CD4-positive, alpha-beta T cell treated with Interleukin-17A for 4 hours (primary cell): ENCODE data around the gene UNC13C.
"Not testable (repeated sequence)": the region's sequence is repeated elsewhere in the genome, so short reads cannot be mapped to it uniquely, and the experiment has no call there.

Source experiments
- DNase-seq: peaks from one replicate; pipeline ENCODE4 v3.0.0-alpha.2; 2020; ENCODE audit warnings: mixed read lengths

UNC13C gene

GRCh38 chr15:53978253-53978906 lies at the start of gene UNC13C:
Gene UNC13C, plus strand, starts transcription at chr15:53978441. Its CDS starts 34,463 bp downstream, at chr15:54012904.
- no peak for DNase-seq

DNA sequence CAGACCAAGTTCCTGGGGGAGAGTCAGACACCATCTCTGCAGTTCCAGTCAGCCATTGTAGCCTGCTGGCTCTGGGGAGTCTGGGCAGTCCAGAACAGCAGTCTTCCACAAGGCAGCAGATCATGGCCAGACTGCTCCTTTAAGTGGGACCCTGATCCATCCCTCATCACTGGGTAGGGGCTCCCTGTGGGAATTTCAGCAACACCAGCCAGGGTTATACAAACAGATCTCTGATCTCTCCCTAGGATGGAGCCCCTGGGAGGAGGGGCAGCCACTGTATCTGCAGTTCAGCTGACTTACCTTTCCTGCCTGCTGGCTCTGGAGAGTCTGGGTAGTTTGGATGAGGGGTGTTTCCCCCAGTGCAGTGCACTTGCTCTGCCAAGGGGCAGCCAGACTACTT lies 42.1 kb upstream of the UNC13C start:
- DNase-seq: no peak

GRCh38 chr15:53937632-53938031 lies 40.6 kb upstream of the UNC13C start:
- not testable (repeated sequence) for DNase-seq

GRCh38 chr15:53950572-53950971 lies 27.7 kb upstream of the UNC13C start:
- DNase-seq: no peak

DNA sequence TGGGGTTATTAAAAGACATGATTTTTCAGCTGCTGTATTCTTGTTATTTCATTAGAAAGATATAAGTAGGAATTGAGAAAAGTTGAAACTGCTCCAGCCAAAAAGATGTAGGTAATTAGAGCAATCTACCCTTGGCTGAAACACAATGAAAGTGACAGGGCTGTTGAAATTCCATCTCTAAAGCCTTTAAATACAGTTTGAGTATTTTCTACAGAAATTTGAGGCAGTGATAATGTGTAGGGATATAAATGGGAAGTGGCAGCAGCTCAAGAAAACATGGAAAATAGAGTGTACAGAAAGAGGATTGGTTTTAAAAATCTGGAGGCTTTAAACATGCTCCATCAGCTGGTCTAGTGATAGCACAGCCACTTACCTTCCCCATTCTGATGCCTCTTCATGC lies 22.8 kb upstream of the UNC13C start:
- no peak for DNase-seq

GRCh38 chr15:53962646-53963561 lies 15.3 kb upstream of the UNC13C start:
- DNase-seq: no peak

- no peak for DNase-seq
Measured at GRCh38 chr15:53963801-53964200, 14.4 kb upstream of the UNC13C start.

- DNase-seq: no peak
Measured at GRCh38 chr15:53974121-53974520, 4.1 kb upstream of the UNC13C start.

DNA sequence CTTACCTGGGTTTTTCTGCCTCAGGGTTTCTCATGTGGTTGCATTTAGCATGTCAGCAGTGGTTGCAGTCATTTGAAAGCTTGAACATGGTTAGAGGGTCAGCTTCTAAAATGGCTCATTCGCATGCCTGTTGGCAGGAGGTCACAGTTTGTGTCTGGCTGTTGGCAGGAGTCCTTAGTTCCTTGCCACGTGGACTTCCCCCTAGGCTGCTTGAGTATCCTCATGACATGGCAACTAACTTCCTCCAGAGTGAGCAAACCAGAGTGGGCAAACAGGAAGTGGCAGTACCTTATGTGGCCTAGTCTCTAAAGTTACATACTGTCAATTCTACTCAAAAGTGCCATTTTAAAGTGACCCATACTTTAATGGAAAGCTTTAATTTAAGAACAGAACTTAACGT lies 3.4 kb upstream of the UNC13C start:
- DNase-seq: no peak

DNA sequence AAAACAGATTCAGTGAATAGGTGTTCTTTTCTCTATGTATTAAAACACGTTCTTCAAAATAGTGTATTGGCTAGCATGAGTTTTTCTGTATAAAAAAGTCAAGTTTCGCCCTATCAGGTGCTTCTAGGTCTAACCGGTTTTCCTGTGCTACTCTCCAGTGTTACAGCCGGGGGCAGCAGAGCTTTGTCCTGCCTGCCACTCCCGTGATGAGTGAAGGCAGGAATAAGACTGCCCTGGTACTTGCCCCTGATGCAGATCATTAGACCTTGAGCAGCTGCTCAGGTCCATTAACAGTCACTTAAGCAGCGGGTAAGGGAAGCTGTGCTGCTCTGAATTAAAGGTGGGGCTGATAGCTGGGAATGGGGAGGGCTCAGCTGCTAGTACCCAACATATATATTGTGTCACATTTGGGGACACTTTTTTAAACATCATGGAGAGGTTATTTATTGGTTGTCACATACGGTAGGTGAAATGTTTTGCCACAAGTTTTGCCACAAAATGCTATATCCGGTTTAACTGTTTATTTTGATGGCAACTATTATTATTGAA lies 1.3 kb upstream of the UNC13C start:
- DNase-seq: no peak

DNA sequence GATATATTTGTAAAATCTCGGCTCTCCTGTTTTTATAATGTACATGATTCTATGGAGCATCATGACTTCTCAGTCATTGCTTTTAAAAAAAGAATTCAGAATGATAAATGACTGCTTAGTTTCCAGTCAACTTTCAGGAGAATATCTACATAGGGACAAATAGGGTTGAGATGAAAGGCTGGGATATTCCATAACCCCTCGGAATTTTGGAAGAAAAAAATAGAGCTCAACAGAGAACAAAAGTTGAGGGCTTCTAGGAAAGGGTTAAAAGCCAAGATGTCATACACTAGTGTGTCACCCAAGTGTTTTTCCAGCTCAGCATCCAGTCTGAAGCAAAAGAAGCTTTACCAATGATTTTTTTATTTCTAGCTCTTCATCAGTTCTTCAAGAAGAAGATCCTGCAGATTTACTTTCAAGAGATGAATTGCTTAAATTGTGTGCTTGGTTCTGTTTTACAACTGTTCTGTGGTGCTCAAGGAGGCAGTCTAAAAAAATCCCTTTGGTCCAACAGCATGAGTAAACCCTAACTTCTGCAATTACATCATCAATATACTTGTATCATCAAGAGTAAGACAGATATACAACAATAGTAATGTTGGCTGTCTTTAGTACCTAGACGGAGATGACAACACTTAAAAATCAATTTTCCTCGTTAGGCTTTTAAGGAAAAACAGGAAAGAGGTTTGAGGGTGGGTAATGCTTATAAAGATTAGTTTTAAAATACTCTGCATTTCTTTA lies 979 bp downstream of the UNC13C start:
- no peak for DNase-seq

- no peak for DNase-seq
Measured at GRCh38 chr15:53980021-53980420, 1.8 kb downstream of the UNC13C start.

GRCh38 chr15:53982071-53982680 lies 3.9 kb downstream of the UNC13C start:
- DNase-seq: no peak

- DNase-seq: no peak
Measured at GRCh38 chr15:53982876-53983275, 4.6 kb downstream of the UNC13C start.

GRCh38 chr15:53984221-53984620 lies 6.0 kb downstream of the UNC13C start:
- no peak for DNase-seq

DNA sequence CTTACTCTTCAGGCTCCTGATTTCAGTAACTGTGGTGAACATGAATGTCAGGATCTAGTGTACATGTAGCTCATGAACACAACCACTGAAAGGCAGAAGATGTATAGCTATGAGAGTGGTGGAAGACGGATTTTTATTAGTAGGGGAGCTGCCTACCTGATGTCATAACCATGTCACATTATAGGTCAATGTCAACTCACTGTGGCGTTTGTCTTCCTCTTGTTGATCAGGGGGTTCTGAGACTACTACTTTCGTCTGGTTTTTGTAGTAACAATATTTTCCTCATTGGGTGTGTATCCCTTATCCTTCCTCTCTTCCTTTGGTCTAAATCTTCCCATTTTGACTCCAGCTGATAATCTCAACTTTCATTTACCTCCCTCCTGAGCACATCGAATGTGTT lies 7.3 kb downstream of the UNC13C start:
- no peak for DNase-seq

- DNase-seq: no peak
Measured at GRCh38 chr15:53987480-53987879, 9.2 kb downstream of the UNC13C start.

DNA sequence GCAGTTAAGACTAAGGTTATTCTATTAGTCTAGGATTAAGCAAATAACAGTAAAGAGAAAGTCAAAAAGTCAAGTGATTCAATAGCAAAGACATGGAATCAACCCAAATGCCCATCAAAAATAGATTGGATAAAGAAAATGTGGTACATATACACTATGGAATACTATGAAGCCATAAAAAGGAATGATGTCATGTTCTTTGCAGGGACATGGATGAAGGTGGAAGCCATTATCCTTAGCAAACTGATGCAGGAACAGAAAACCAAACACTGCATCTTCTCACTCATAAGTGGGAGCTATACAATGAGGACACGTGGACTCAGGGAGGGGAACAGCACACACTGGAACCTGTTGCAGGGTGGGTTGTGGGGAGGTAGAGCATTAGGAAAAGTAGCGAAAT lies 29.0 kb downstream of the UNC13C start:
- no peak for DNase-seq

- no peak for DNase-seq
Measured at GRCh38 chr15:54011656-54012055, 33.4 kb downstream of the UNC13C start.

DNA sequence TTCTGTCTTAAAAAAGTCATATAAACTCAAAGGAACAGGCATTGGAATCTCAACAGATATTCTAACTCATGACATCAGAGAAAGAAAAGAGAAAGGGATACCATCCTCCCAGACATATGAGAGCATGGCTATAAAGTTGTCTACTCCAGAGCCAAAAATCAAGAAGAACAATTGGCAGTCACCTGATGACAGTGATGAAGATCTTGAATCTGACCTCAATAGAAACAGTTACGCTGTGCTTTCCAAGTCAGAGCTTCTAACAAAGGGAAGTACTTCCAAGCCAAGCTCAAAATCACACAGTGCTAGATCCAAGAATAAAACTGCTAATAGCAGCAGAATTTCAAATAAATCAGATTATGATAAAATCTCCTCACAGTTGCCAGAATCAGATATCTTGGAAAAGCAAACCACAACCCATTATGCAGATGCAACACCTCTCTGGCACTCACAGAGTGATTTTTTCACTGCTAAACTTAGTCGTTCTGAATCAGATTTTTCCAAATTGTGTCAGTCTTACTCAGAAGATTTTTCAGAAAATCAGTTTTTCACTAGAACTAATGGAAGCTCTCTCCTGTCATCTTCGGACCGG lies 35.9 kb downstream of the UNC13C start:
- no peak for DNase-seq

DNA sequence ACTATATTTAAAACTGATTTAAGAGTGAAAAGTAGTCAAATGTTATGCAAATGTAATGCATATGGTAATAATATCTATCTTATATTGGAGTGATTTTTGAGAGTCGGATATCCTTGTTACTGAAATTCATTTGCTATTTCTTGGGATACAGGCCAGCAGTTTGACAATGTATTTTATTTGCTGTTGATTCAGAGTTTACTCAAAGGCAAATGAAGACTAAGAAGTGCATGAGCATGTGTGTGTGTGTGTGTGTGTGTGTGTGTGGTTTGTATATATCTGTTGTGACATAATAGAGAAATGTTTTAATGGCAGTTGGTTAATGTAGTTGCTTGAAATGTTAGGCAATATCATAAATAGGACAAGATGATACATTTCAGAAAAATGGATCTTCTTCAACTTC lies 39.0 kb downstream of the UNC13C start:
- DNase-seq: no peak

GRCh38 chr15:54017959-54018358 lies 39.7 kb downstream of the UNC13C start:
- no peak for DNase-seq
